CD14-positive monocyte (primary cell): ENCODE results near the gene MRPS33. TPM values are rescaled to one million over a fixed set of nuclear protein-coding genes. Genes with fewer than 3 reads are reported as not detected.

ENCODE experiments used
- DNase-seq, 3 donors: peaks; one replicate each; pipeline ENCODE4 v3.0.0-alpha.2; 2011 to 2022
- H2AFZ ChIP-seq: 2 replicates; pipeline ENCODE4 v1.6.0; 2012; ENCODE audit warnings: mild to moderate bottlenecking, low read depth, low read length, inconsistent platforms; ENCODE audit not compliant: insufficient read depth, poor library complexity, severe bottlenecking
- H3K27ac ChIP-seq, 2 donors: 1 replicate in 1 of 2; 2 replicates in 1 of 2; pipeline ENCODE4 v1.5.1; 2012 to 2013; ENCODE audit warnings: low read length in 2 of 2, control low read depth in 1 of 2, inconsistent platforms in 1 of 2, low read depth in 1 of 2, mild to moderate bottlenecking in 1 of 2
- H3K27me3 ChIP-seq, 2 donors: one replicate each; pipeline versions ENCODE4 v1.6.0 to v1.6.1; 2011 to 2013; ENCODE audit warnings: low read length in 2 of 2; ENCODE audit not compliant: control insufficient read depth in 2 of 2, insufficient read depth in 2 of 2
- H3K36me3 ChIP-seq, 2 donors: replicated peaks in 1 of 2; 1 replicate in 1 of 2; 2 replicates in 1 of 2; pipeline versions ENCODE4 v1.5.1 to v1.6.1; 2012 to 2013; ENCODE audit warnings: low read length in 2 of 2, control low read depth in 1 of 2, inconsistent platforms in 1 of 2, mild to moderate bottlenecking in 1 of 2; ENCODE audit not compliant: insufficient read depth in 2 of 2, control insufficient read depth in 1 of 2
- H3K4me1 ChIP-seq, 2 donors: 1 replicate in 1 of 2; 2 replicates in 1 of 2; pipeline versions ENCODE4 v1.5.1 to v1.6.1; 2012 to 2013; ENCODE audit warnings: low read length in 2 of 2, control low read depth in 1 of 2, inconsistent platforms in 1 of 2, mild to moderate bottlenecking in 1 of 2, moderate library complexity in 1 of 2; ENCODE audit not compliant: insufficient read depth in 2 of 2, control insufficient read depth in 1 of 2
- H3K4me2 ChIP-seq: replicated peaks from 2 replicates; pipeline ENCODE3; 2012; ENCODE audit warnings: low read length, moderate library complexity, mild to moderate bottlenecking; ENCODE audit not compliant: poor library complexity, severe bottlenecking; ENCODE audit errors: extremely low read depth
- H3K4me3 ChIP-seq, 3 experiments: fragments of 200-600 bp in 1 of 3; sonication (generic) in 1 of 3; replicated peaks in 1 of 3; 1 replicate in 2 of 3; 2 replicates in 1 of 3; pipeline ENCODE4 v1.5.1; 2011 to 2013; ENCODE audit warnings: low read length in 3 of 3, mild to moderate bottlenecking in 3 of 3, control low read depth in 2 of 3, low read depth in 2 of 3, inconsistent platforms in 1 of 3, moderate library complexity in 1 of 3
- H3K79me2 ChIP-seq: 2 replicates; pipeline ENCODE4 v1.6.0; 2012; ENCODE audit warnings: mild to moderate bottlenecking, control low read depth, inconsistent platforms, low read length, moderate library complexity; ENCODE audit not compliant: insufficient read depth
- H3K9ac ChIP-seq: 2 replicates; pipeline ENCODE4 v1.6.0; 2017; ENCODE audit warnings: low read length, mild to moderate bottlenecking; ENCODE audit not compliant: insufficient read depth, poor library complexity, severe bottlenecking
- H3K9me3 ChIP-seq, 2 donors: replicated peaks in 1 of 2; 1 replicate in 1 of 2; 2 replicates in 1 of 2; pipeline versions ENCODE4 v1.5.1 to v1.6.1; 2012 to 2013; ENCODE audit warnings: low read length in 2 of 2, control low read depth in 1 of 2; ENCODE audit not compliant: control insufficient read depth in 1 of 2, insufficient read depth in 1 of 2
- H4K20me1 ChIP-seq: 2 replicates; pipeline ENCODE4 v1.6.0; 2012; ENCODE audit warnings: mild to moderate bottlenecking, low read length, control low read depth, moderate library complexity; ENCODE audit not compliant: insufficient read depth
- H3K27ac Mint-ChIP-seq, 7 donors: one replicate each; pipeline ENCODE4 v1.8.0; 2020; ENCODE audit warnings: mild to moderate bottlenecking in 7 of 7, mixed read lengths in 7 of 7, moderate library complexity in 6 of 7, inconsistent platforms in 2 of 7
- H3K27me3 Mint-ChIP-seq, 3 donors: one replicate each; pipeline ENCODE4 v1.8.0; 2021 to 2022; ENCODE audit warnings: low read depth in 3 of 3, mild to moderate bottlenecking in 3 of 3, mixed read lengths in 3 of 3, moderate library complexity in 3 of 3, inconsistent platforms in 1 of 3
- H3K36me3 Mint-ChIP-seq, 2 donors: one replicate each; pipeline ENCODE4 v1.8.0; 2020; ENCODE audit warnings: mixed read lengths in 2 of 2, inconsistent platforms in 1 of 2, mild to moderate bottlenecking in 1 of 2
- H3K4me1 Mint-ChIP-seq: one replicate; pipeline ENCODE4 v1.8.0; 2020; ENCODE audit warnings: mild to moderate bottlenecking, mixed read lengths
- H3K4me3 Mint-ChIP-seq, 2 donors: one replicate each; pipeline ENCODE4 v1.8.0; 2020; ENCODE audit warnings: mild to moderate bottlenecking in 2 of 2, mixed read lengths in 2 of 2, moderate library complexity in 1 of 2
- H3K9me3 Mint-ChIP-seq, 7 donors: one replicate each; pipeline ENCODE4 v1.8.0; 2020 to 2022; ENCODE audit warnings: mixed read lengths in 7 of 7, mild to moderate bottlenecking in 6 of 7, moderate library complexity in 6 of 7, inconsistent platforms in 2 of 7
- CTCF ChIP-seq: fragments of 200-600 bp; IDR thresholded peaks from one replicate; pipeline ENCODE4 v1.8.0; 2022; ENCODE audit warnings: antibody characterized with exemption, mild to moderate bottlenecking
- WGBS: methylation state at CpG from one replicate; pipeline ENCODE4 v1.1.5; 2013; ENCODE audit warnings: missing lambda C conversion rate; ENCODE audit not compliant: insufficient coverage; 5-methylcytosine and 5-hydroxymethylcytosine counted together
- intact Hi-C, 2 donors: fragments of 100-400 bp; cut with micrococcal nuclease; formaldehyde crosslinking; loops; one replicate each; pipeline versions ENCODE4 v1.15.0 to v1.15.1; 2023
- polyA plus RNA-seq, 3 donors: library from polyadenylated mRNA; depleted of rRNA in 1 of 3; unstranded in 2 of 3; stranded (reverse) in 1 of 3; fragments of 300-500 nt in 2 of 3; fragments of >200 nt in 1 of 3; fragmentation: Illumina TruSeq in 2 of 3; gene quantifications; 1 replicate in 2 of 3; 2 replicates in 1 of 3; pipeline ENCODE4 v1.2.3, GENCODE V29; 2012 to 2021

MRPS33 gene
- polyA plus RNA-seq, 3 donors = 8.9 to 52.7 (median 45.0) TPM

- H3K36me3 Mint-ChIP-seq = no peaks in the 10 kb centered on the region
- H3K27ac Mint-ChIP-seq = no peak overlapping the region
- intact Hi-C loops = no loop called here
- Histone ChIP-seq H3K27ac (no peak overlapping the region), H4K20me1 (no peaks in the 10 kb centered on the region), H2AFZ (no peak overlapping the region), H3K4me1 (no peaks in the 10 kb centered on the region), H3K79me2 (no peaks in the 10 kb centered on the region), H3K4me2 (no peak overlapping the region), H3K36me3 (no peaks in the 10 kb centered on the region), H3K27me3 (peaks cover 0 to 3% of the 10 kb centered on the region in 2 donors), H3K4me3 (no peak overlapping the region), H3K9me3 (no peaks in the 10 kb centered on the region), H3K9ac (no peak overlapping the region)
- H3K9me3 Mint-ChIP-seq = peaks cover 0 to 2% (median 0%) of the 10 kb centered on the region in 7 donors
- no peak overlapping the region for H3K4me3 Mint-ChIP-seq
- DNase-seq = no peak
- peaks cover 1% of the 10 kb centered on the region for H3K4me1 Mint-ChIP-seq
- no peak for TF ChIP-seq CTCF
- H3K27me3 Mint-ChIP-seq = peaks cover 5 to 18% (median 9%) of the 10 kb centered on the region in 3 donors
- WGBS = 92% methylated on average over 2 of the region's 4 CpGs
Measured at GRCh38 chr7:141043616-141044015, 28.9 kb upstream of the MRPS33 start.

GRCh38 chr7:141042222-141043193 is 27.8 kb upstream of the MRPS33 start:
- no peak for TF ChIP-seq CTCF
- H3K4me1 Mint-ChIP-seq = peaks cover 1% of the 10 kb centered on the region
- WGBS = 95% methylated on average over 7 of the region's 14 CpGs

More at GRCh38 chr7:141042222-141043193, 27.8 kb upstream of the MRPS33 start:
- DNase-seq = no peak
- Mint-ChIP-seq H3K27ac (no peak overlapping the region), H3K27me3 (peaks cover 5 to 18% (median 7%) of the 10 kb centered on the region in 3 donors), H3K9me3 (peaks cover 0 to 6% (median 0%) of the 10 kb centered on the region in 7 donors), H3K36me3 (no peaks in the 10 kb centered on the region), H3K4me3 (no peak overlapping the region)
- Histone ChIP-seq H2AFZ (no peak overlapping the region), H3K4me2 (no peak overlapping the region), H4K20me1 (no peaks in the 10 kb centered on the region), H3K9ac (no peak overlapping the region), H3K27me3 (peaks cover 0 to 3% of the 10 kb centered on the region in 2 donors), H3K4me1 (no peaks in the 10 kb centered on the region), H3K27ac (no peak overlapping the region), H3K36me3 (no peaks in the 10 kb centered on the region), H3K4me3 (no peak overlapping the region), H3K79me2 (no peaks in the 10 kb centered on the region), H3K9me3 (no peaks in the 10 kb centered on the region)
- intact Hi-C loops = no loop called here
